ENCODE data around the gene ELAC2. TPM values are rescaled to one million over a fixed set of nuclear protein-coding genes. Genes with fewer than 3 reads are reported as not detected.

ELAC2 gene
- total RNA-seq, 2 experiments from 2014 or later = 51.6 to 53.3 TPM

DNA sequence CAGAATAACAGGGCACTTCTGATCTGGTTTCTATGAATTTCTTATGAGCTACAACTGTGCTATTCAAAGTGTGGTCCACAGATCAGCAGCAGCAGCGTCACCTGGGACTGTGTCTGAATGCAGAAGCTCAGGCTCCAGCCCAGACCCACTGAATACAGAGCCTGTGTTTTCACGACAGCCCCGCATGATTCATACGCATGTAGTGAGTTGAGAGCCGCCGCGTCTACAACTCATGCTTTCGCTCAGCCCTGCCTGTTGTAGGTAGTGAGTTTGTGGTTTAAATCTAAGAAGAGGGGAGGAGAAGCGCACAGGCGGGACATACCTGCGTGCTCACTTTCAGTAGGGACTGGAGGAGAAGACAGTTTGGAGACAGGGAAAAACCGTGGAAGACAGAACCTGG, 28.5 kb upstream of the ELAC2 start:
- peaks cover 44% of the 10 kb centered on the region for H3K27me3 Mint-ChIP-seq
- DNase-seq (no peak), ATAC-seq (ENCODE audit: poor library complexity) (no peak)
- intact Hi-C loops (cut with DNase I, micrococcal nuclease) = no loop called here
- H3K4me1 ChIP-seq (ENCODE audit: insufficient read depth, low read length) = no peaks in the 10 kb centered on the region
- no peak overlapping the region for H3K27ac ChIP-seq (ENCODE audit: low read depth in 1 of 2, low read length in 2 of 2)
- no peak overlapping the region for H3K27ac Mint-ChIP-seq
- no peaks in the 10 kb centered on the region for H3K36me3 Mint-ChIP-seq (ENCODE audit: low read depth)
- TF ChIP-seq, protein P1, sequence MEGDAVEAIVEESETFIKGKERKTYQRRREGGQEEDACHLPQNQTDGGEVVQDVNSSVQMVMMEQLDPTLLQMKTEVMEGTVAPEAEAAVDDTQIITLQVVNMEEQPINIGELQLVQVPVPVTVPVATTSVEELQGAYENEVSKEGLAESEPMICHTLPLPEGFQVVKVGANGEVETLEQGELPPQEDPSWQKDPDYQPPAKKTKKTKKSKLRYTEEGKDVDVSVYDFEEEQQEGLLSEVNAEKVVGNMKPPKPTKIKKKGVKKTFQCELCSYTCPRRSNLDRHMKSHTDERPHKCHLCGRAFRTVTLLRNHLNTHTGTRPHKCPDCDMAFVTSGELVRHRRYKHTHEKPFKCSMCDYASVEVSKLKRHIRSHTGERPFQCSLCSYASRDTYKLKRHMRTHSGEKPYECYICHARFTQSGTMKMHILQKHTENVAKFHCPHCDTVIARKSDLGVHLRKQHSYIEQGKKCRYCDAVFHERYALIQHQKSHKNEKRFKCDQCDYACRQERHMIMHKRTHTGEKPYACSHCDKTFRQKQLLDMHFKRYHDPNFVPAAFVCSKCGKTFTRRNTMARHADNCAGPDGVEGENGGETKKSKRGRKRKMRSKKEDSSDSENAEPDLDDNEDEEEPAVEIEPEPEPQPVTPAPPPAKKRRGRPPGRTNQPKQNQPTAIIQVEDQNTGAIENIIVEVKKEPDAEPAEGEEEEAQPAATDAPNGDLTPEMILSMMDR (IDR thresholded peaks at IDR 0.05) = no peak
- H3K9me3 Mint-ChIP-seq = no peaks in the 10 kb centered on the region
- H3K9me3 ChIP-seq (ENCODE audit: control insufficient read depth in 1 of 2, insufficient read depth in 1 of 2, low read length in 2 of 2) = no peaks in the 10 kb centered on the region
- peaks cover 3 to 5% of the 10 kb centered on the region in 2 experiments for H3K27me3 ChIP-seq (ENCODE audit: control insufficient read depth in 1 of 2, insufficient read depth in 2 of 2, low read length in 2 of 2)
- H3K4me3 ChIP-seq (ENCODE audit: low read length) = no peak overlapping the region
- no peak overlapping the region for H3K4me3 Mint-ChIP-seq
- H3K36me3 ChIP-seq (ENCODE audit: insufficient read depth, low read length) = no peaks in the 10 kb centered on the region
- CTCF ChIA-PET = no interaction called here
- POLR2A ChIA-PET = no interaction called here
- H3K4me1 Mint-ChIP-seq (ENCODE audit: low read depth) = no peaks in the 10 kb centered on the region

DNA sequence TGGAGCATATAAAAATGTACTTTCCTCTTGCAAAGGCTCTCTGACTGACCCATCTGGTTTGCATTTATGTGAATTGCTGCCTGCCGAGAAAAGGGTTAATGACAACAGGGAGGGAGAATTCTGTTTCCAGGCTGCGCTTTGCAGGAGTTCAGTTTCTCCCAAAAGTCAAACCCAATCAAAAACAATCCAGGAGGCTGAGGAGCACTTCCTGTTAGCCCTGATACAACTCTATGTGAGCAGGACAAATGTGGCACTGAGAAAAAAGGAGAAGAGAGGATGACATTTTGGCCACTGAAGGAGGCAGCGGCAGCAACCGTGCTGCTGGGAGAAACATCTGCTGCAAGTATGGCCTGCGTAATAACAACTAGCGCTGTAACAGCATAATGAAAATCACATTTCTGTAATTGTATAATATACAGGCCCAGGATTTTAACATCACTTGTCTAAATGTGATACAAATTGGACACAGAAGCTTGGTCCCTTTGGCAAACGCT, 26.8 kb upstream of the ELAC2 start:
- DNase-seq (no peak), ATAC-seq (ENCODE audit: poor library complexity) (no peak)
- TF ChIP-seq, protein P1 (IDR thresholded peaks at IDR 0.05) = no peak
- H3K4me1 Mint-ChIP-seq (ENCODE audit: low read depth) = no peaks in the 10 kb centered on the region
- H3K27ac ChIP-seq (ENCODE audit: low read depth in 1 of 2, low read length in 2 of 2) = no peak overlapping the region
- H3K9me3 Mint-ChIP-seq = no peaks in the 10 kb centered on the region
- no peaks in the 10 kb centered on the region for H3K4me1 ChIP-seq (ENCODE audit: insufficient read depth, low read length)
- no peak overlapping the region for H3K4me3 ChIP-seq (ENCODE audit: low read length)
- H3K27me3 ChIP-seq (ENCODE audit: control insufficient read depth in 1 of 2, insufficient read depth in 2 of 2, low read length in 2 of 2) = peaks cover 3 to 5% of the 10 kb centered on the region in 2 experiments
- no peaks in the 10 kb centered on the region for H3K36me3 Mint-ChIP-seq (ENCODE audit: low read depth)
- CTCF ChIA-PET = no interaction called here
- intact Hi-C loops (cut with DNase I, micrococcal nuclease) = no loop called here
- H3K27ac Mint-ChIP-seq = no peak overlapping the region
- no peaks in the 10 kb centered on the region for H3K36me3 ChIP-seq (ENCODE audit: insufficient read depth, low read length)
- no peak overlapping the region for H3K4me3 Mint-ChIP-seq
- POLR2A ChIA-PET = no interaction called here
- no peaks in the 10 kb centered on the region for H3K9me3 ChIP-seq (ENCODE audit: control insufficient read depth in 1 of 2, insufficient read depth in 1 of 2, low read length in 2 of 2)
- peaks cover 52% of the 10 kb centered on the region for H3K27me3 Mint-ChIP-seq

DNA sequence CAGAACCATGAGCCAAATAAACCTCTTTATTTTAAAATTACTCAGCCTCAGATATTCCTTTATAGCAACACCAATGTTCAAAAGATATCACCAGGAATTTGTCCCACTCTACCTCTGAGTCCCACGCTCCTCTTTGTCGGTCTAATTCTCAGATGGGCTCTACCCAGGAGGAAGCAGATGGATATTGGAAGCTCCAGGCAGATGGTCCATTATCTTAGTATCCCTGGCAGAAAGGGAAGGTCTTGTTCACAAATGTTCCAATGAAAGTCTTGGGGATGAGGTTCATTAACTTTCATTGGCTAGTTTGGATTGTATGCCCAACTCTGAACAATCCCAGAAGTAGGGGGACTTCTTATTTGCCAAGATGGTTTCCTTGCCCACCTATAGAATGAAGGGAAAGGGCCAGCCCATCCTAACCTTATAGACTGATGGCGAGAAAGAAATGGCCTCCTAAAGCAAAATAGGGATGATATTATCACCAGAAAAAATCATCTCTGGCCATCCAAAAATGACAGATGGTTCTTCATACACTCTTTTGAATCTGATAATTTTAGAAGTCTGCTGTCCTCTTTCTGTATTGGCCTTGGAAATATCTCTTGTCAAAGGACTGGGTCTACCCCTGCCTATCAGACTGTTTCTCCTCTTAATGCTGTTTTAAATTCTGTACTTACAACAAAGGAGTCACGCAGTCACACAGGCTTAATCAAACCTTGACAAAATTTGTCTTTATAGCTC, 21.3 kb upstream of the ELAC2 start:
- no peaks in the 10 kb centered on the region for H3K36me3 ChIP-seq (ENCODE audit: insufficient read depth, low read length)
- H3K4me3 Mint-ChIP-seq = no peak overlapping the region
- no peak overlapping the region for H3K4me3 ChIP-seq (ENCODE audit: low read length)
- peaks cover 37% of the 10 kb centered on the region for H3K27me3 Mint-ChIP-seq
- ATAC-seq (ENCODE audit: poor library complexity) (no peak), DNase-seq (no peak)
- TF ChIP-seq, protein P1 (IDR thresholded peaks at IDR 0.05) = no peak
- peaks cover 0 to 3% of the 10 kb centered on the region in 2 experiments for H3K27me3 ChIP-seq (ENCODE audit: control insufficient read depth in 1 of 2, insufficient read depth in 2 of 2, low read length in 2 of 2)
- peaks cover 0 to 9% of the 10 kb centered on the region in 2 experiments for H3K9me3 ChIP-seq (ENCODE audit: control insufficient read depth in 1 of 2, insufficient read depth in 1 of 2, low read length in 2 of 2)
- H3K9me3 Mint-ChIP-seq = peaks cover 4% of the 10 kb centered on the region
- H3K27ac ChIP-seq (ENCODE audit: low read depth in 1 of 2, low read length in 2 of 2) = no peak overlapping the region
- intact Hi-C loops (cut with DNase I, micrococcal nuclease) = loop anchor here in 1 of 2 experiments (10.0 kb wide), 1 partner anchor 556 kb away; no protein-coding TSS in a partner anchor
- ChIA-PET POLR2A (no interaction called here), CTCF (interaction anchor here (1.0 kb wide), 1 partner anchor 9 kb away, joined by 3 read pairs; no protein-coding TSS in a partner anchor)
- H3K27ac Mint-ChIP-seq = no peak overlapping the region
- H3K4me1 Mint-ChIP-seq (ENCODE audit: low read depth) = no peaks in the 10 kb centered on the region
- H3K36me3 Mint-ChIP-seq (ENCODE audit: low read depth) = no peaks in the 10 kb centered on the region
- no peaks in the 10 kb centered on the region for H3K4me1 ChIP-seq (ENCODE audit: insufficient read depth, low read length)
